ENCODE data around the gene HAGHL.

GRCh38 chr16:760545-761343 lies 33.8 kb downstream of the HAGHL start, which contains the start of gene MSLN:
- TF ChIP-seq CTCF (IDR thresholded peaks at IDR 0.05), result no peak
- no peak for TF ChIP-seq POLR2A (IDR thresholded peaks at IDR 0.05)

All from uterus (tissue), 2 donors.